NCI-H524 treated with DMSO at 0.1 percent for 48 hours (cell line): ENCODE data around the gene BRD2.
A peak's percentile ranks its signal among the peaks of the same experiment; 100 is the strongest.
"Not testable (repeated sequence)": the region's sequence is repeated elsewhere in the genome, so short reads cannot be mapped to it uniquely, and the experiment has no call there.

Source experiments
- DNase-seq: peaks from one replicate; lab custom pipeline; 2025; lab: John Stamatoyannopoulos, UW

Gene BRD2

GRCh38 chr6:32968093-32968866, at the start of gene BRD2:
Gene BRD2 (plus strand): TSS chr6:32968594. CDS start chr6:32972899, 4,305 bp downstream.
- peak; percentile 67 for DNase-seq

- no peak for DNase-seq
These were observed 47.7 kb upstream of the BRD2 start for GRCh38 chr6:32920715-32921114.

GRCh38 chr6:32922083-32922482, 46.3 kb upstream of the BRD2 start:
- DNase-seq: no peak

GRCh38 chr6:32931211-32931610, 37.2 kb upstream of the BRD2 start:
- DNase-seq: no peak

GRCh38 chr6:32932132-32932868, 36.1 kb upstream of the BRD2 start:
- no peak for DNase-seq

GRCh38 chr6:32933661-32934085, 34.7 kb upstream of the BRD2 start:
- no peak for DNase-seq

- no peak for DNase-seq
These were observed 32.7 kb upstream of the BRD2 start for GRCh38 chr6:32935551-32936238.

GRCh38 chr6:32936239-32937152, 31.9 kb upstream of the BRD2 start:
- DNase-seq: no peak

GRCh38 chr6:32937230-32937633, 31.2 kb upstream of the BRD2 start:
- no peak for DNase-seq

- DNase-seq: no peak
These were observed 29.9 kb upstream of the BRD2 start for GRCh38 chr6:32938494-32938893.

- DNase-seq: no peak
These were observed 27.7 kb upstream of the BRD2 start, which contains the start of gene HLA-DMB for GRCh38 chr6:32940656-32941213. Gene HLA-DMB (minus strand): TSS chr6:32941028. CDS start chr6:32940807, 221 bp downstream.

GRCh38 chr6:32941214-32941768, 27.1 kb upstream of the BRD2 start:
- no peak for DNase-seq

GRCh38 chr6:32942555-32943123, 25.8 kb upstream of the BRD2 start:
- DNase-seq: not testable (repeated sequence)

- no peak for DNase-seq
These were observed 24.3 kb upstream of the BRD2 start for GRCh38 chr6:32943864-32944649.

GRCh38 chr6:32945108-32945760, 23.2 kb upstream of the BRD2 start:
- DNase-seq: no peak

GRCh38 chr6:32945953-32946352, 22.4 kb upstream of the BRD2 start:
- no peak for DNase-seq

- no peak for DNase-seq
These were observed 21.5 kb upstream of the BRD2 start for GRCh38 chr6:32946893-32947292.

GRCh38 chr6:32947552-32948465, 20.6 kb upstream of the BRD2 start:
- DNase-seq: no peak
